Naive thymus-derived CD4-positive, alpha-beta T cell (primary cell): Measurements from ENCODE around the gene PCK2. TPM values are rescaled to one million over a fixed set of nuclear protein-coding genes. Genes with fewer than 3 reads are reported as not detected.
A peak's percentile ranks its signal among the peaks of the same experiment; 100 is the strongest.

ENCODE experiments used
- ATAC-seq: fragments of 150-1000 bp; cut with Tn5 transposase; 2 replicates; pipeline ENCODE4 v1.10.0; 2021; ENCODE audit warnings: mild to moderate bottlenecking, moderate library complexity
- CTCF ChIA-PET: fragments of 350-600 bp; sonication (Branson Sonifier 250); formaldehyde crosslinking; loops from one replicate; lab custom pipeline; 2021; ENCODE audit warnings: antibody characterized with exemption; lab: Charles Lee
- POLR2A ChIA-PET: fragments of 350-600 bp; sonication (Branson Sonifier 250); formaldehyde crosslinking; loops from one replicate; lab custom pipeline; 2021; ENCODE audit warnings: antibody characterized with exemption, inconsistent platforms; lab: Charles Lee
- DNase-seq, 9 donors: peaks; one replicate each; pipeline versions ENCODE4 v3.0.0 to v3.0.0-alpha.2; 2020 to 2022; ENCODE audit warnings: mixed read lengths in 1 of 9
- H3K27ac ChIP-seq: one replicate; pipeline ENCODE4 v1.7.0; 2013; ENCODE audit warnings: mild to moderate bottlenecking, low read depth, low read length, moderate library complexity
- H3K27me3 ChIP-seq, 2 donors: one replicate each; pipeline ENCODE4 v1.7.0; 2013; ENCODE audit warnings: low read length in 2 of 2, mild to moderate bottlenecking in 2 of 2, moderate library complexity in 2 of 2; ENCODE audit not compliant: control insufficient read depth in 2 of 2, insufficient read depth in 2 of 2
- H3K36me3 ChIP-seq, 3 experiments: 1 replicate in 2 of 3; 2 replicates in 1 of 3; pipeline ENCODE4 v1.7.0; 2013; ENCODE audit warnings: low read length in 3 of 3, mild to moderate bottlenecking in 3 of 3, moderate library complexity in 1 of 3; ENCODE audit not compliant: insufficient read depth in 3 of 3, control insufficient read depth in 2 of 3
- H3K4me1 ChIP-seq, 2 donors: one replicate each; pipeline ENCODE4 v1.7.0; 2013; ENCODE audit warnings: low read length in 2 of 2, mild to moderate bottlenecking in 2 of 2, moderate library complexity in 1 of 2; ENCODE audit not compliant: control insufficient read depth in 2 of 2, insufficient read depth in 2 of 2
- H3K4me3 ChIP-seq: 2 replicates; pipeline ENCODE4 v1.7.0; 2013; ENCODE audit warnings: mild to moderate bottlenecking, low read length
- H3K9me3 ChIP-seq, 3 experiments: 1 replicate in 2 of 3; 2 replicates in 1 of 3; pipeline ENCODE4 v1.7.0; 2013; ENCODE audit warnings: low read length in 3 of 3; ENCODE audit not compliant: control insufficient read depth in 2 of 3
- H3K27ac Mint-ChIP-seq, 9 donors: one replicate each; pipeline ENCODE4 v1.8.0; 2020 to 2022; ENCODE audit warnings: mixed read lengths in 9 of 9, mild to moderate bottlenecking in 8 of 9, moderate library complexity in 5 of 9, inconsistent platforms in 2 of 9
- H3K27me3 Mint-ChIP-seq, 5 donors: one replicate each; pipeline ENCODE4 v1.8.0; 2021 to 2022; ENCODE audit warnings: mixed read lengths in 5 of 5, mild to moderate bottlenecking in 1 of 5
- H3K36me3 Mint-ChIP-seq, 5 donors: one replicate each; pipeline ENCODE4 v1.8.0; 2020 to 2022; ENCODE audit warnings: mixed read lengths in 5 of 5, mild to moderate bottlenecking in 3 of 5, inconsistent platforms in 1 of 5
- H3K4me1 Mint-ChIP-seq, 7 donors: one replicate each; pipeline ENCODE4 v1.8.0; 2020 to 2022; ENCODE audit warnings: mixed read lengths in 7 of 7, mild to moderate bottlenecking in 3 of 7, inconsistent platforms in 1 of 7
- H3K4me3 Mint-ChIP-seq, 10 donors: one replicate each; pipeline ENCODE4 v1.8.0; 2020 to 2022; ENCODE audit warnings: mild to moderate bottlenecking in 10 of 10, mixed read lengths in 10 of 10, moderate library complexity in 6 of 10, inconsistent platforms in 2 of 10
- H3K9me3 Mint-ChIP-seq, 11 donors: one replicate each; pipeline ENCODE4 v1.8.0; 2020 to 2022; ENCODE audit warnings: mixed read lengths in 11 of 11, mild to moderate bottlenecking in 4 of 11, inconsistent platforms in 1 of 11, moderate library complexity in 1 of 11
- intact Hi-C, 2 donors: fragments of 100-400 bp; cut with micrococcal nuclease; formaldehyde crosslinking; loops; one replicate each; pipeline ENCODE4 v1.15.1; 2023
- polyA plus RNA-seq, 2 donors: library from polyadenylated mRNA; unstranded; fragments of 300-500 nt; fragmentation: Illumina TruSeq; gene quantifications; one replicate each; pipeline ENCODE4 v1.2.3, GENCODE V29; 2021
- total RNA-seq, 6 experiments: library from RNA in 5 of 6; stranded (reverse) in 5 of 6; gene quantifications; 1 replicate in 5 of 6; 2 replicates in 1 of 6; pipeline ENCODE4 v1.2.3 and lab custom pipeline; 2021 to 2026

The PCK2 gene
- total and polyA plus RNA-seq, 7 experiments from 2014 or later: 7.2 to 56.2 (median 14.4) TPM

DNA sequence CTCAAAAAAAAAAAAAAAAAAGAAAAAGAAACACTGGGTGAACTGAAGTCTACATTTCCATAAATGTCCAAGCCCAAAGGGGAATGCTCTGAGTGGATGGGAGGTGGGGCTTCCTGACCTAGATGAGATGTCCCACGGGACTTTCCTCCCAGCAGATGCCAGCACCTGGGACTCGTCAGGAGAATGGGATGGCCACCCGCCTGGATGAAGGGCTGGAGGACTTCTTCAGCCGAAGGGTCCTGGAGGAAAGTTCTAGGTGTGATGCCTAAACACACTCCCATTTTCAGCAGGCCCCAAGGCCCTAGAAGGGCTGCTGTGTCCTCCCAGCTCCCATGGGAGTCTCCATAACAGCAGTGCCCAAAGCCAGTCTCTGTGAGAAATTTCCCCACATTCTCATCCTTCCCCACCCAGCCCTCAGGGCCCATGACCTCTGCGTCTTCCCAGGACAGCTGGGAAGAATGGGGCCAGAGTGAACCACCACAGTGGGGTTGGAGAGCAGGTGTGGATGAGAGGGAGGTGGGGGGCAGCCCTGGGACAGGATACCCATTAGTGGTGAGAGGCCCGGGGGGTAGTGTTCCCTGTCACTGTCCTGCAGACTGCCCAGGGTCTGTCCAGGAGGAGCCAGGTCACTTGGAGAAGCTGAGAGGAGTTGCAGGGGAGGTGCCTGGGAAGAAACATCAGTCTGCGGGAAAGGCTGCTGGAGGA is 29.9 kb upstream of the PCK2 start:
- Histone ChIP-seq H3K9me3 (no peaks in the 10 kb centered on the region), H3K4me1 (no peaks in the 10 kb centered on the region), H3K4me3 (no peak overlapping the region), H3K27me3 (no peaks in the 10 kb centered on the region), H3K27ac (no peak overlapping the region), H3K36me3 (no peaks in the 10 kb centered on the region)
- Mint-ChIP-seq H3K4me1 (peaks cover 0 to 2% (median 0%) of the 10 kb centered on the region in 7 donors), H3K36me3 (no peaks in the 10 kb centered on the region), H3K27me3 (peaks cover 0 to 2% (median 0%) of the 10 kb centered on the region in 5 donors), H3K9me3 (no peaks in the 10 kb centered on the region), H3K27ac (peak overlapping the region in 1 of 9 donors; percentile 86), H3K4me3 (no peak overlapping the region)
- intact Hi-C loops: no loop called here
- DNase-seq (no peak), ATAC-seq (no peak)
- POLR2A ChIA-PET: no interaction called here
- CTCF ChIA-PET: interaction anchor here (1.1 to 1.2 kb wide), 2 partner anchors 27 to 45 kb away, joined by 6 to 7 read pairs; no protein-coding TSS in a partner anchor

DNA sequence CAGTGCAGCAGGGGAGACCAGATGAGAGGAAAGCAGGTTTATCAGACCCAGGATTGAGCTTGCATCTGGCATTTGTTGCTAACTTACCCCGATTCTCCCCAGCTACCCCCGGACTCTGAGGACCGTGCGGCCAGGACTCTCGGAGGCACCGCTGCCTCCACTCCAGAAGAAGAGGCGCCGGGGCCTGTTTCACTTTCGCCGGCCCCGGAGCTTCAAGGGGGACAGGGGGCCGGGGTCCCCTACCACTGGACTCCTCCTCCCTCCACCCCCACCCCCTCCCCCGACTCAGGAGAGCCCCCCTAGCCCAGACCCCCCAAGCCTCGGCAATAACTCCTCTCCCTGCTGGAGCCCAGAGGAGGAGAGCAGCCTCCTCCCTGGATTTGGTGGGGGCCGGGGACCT is 29.3 kb upstream of the PCK2 start:
- Histone ChIP-seq H3K9me3 (no peaks in the 10 kb centered on the region), H3K4me1 (no peaks in the 10 kb centered on the region), H3K27ac (no peak overlapping the region), H3K4me3 (no peak overlapping the region), H3K36me3 (no peaks in the 10 kb centered on the region), H3K27me3 (no peaks in the 10 kb centered on the region)
- peaks cover 0 to 3% (median 0%) of the 10 kb centered on the region in 5 donors for H3K27me3 Mint-ChIP-seq
- peak overlapping the region in 1 of 9 donors; percentile 86 for H3K27ac Mint-ChIP-seq
- H3K4me1 Mint-ChIP-seq: no peaks in the 10 kb centered on the region
- DNase-seq (no peak), ATAC-seq (no peak)
- POLR2A ChIA-PET: interaction anchor here (1.4 kb wide), 1 partner anchor 16 kb away, joined by 3 read pairs; no protein-coding TSS in a partner anchor
- no peak overlapping the region for H3K4me3 Mint-ChIP-seq
- CTCF ChIA-PET: interaction anchor here (0.6 kb wide), 1 partner anchor 208 kb away, joined by 4 read pairs; no protein-coding TSS in a partner anchor
- intact Hi-C loops: no loop called here
- no peaks in the 10 kb centered on the region for H3K9me3 Mint-ChIP-seq
- H3K36me3 Mint-ChIP-seq: no peaks in the 10 kb centered on the region

DNA sequence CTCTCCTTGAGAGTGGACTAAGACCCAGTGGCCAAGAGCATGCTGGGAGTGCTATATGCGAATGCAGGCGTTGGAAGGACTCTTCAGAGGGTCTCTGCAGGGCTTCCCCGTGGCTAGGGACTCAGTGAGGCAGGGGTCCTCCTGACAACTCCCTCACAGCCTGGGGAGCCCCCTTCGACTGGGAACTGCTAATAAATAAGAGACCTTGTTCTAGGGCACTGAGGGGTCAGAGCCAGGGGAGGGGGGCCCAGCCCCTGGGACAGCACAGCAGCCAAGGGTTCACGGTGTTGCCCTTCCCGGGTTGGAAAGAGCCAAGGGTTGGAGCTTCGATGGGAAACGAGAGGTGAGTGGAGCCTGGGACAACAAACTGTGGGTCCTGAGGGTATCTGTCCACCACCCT is 28.7 kb upstream of the PCK2 start:
- intact Hi-C loops: no loop called here
- Histone ChIP-seq H3K4me1 (no peaks in the 10 kb centered on the region), H3K36me3 (no peaks in the 10 kb centered on the region), H3K4me3 (no peak overlapping the region), H3K27ac (no peak overlapping the region), H3K27me3 (no peaks in the 10 kb centered on the region), H3K9me3 (no peaks in the 10 kb centered on the region)
- peaks cover 0 to 6% (median 2%) of the 10 kb centered on the region in 5 donors for H3K27me3 Mint-ChIP-seq
- ATAC-seq: no peak
- H3K4me1 Mint-ChIP-seq: no peaks in the 10 kb centered on the region
- DNase-seq: no peak
- CTCF ChIA-PET: interaction anchor here (0.6 kb wide), 1 partner anchor 208 kb away, joined by 4 read pairs; no protein-coding TSS in a partner anchor
- no peak overlapping the region for H3K27ac Mint-ChIP-seq
- no peaks in the 10 kb centered on the region for H3K36me3 Mint-ChIP-seq
- POLR2A ChIA-PET: interaction anchor here (1.4 kb wide), 1 partner anchor 15 kb away, joined by 3 read pairs; no protein-coding TSS in a partner anchor
- H3K4me3 Mint-ChIP-seq: no peak overlapping the region
- H3K9me3 Mint-ChIP-seq: no peaks in the 10 kb centered on the region

DNA sequence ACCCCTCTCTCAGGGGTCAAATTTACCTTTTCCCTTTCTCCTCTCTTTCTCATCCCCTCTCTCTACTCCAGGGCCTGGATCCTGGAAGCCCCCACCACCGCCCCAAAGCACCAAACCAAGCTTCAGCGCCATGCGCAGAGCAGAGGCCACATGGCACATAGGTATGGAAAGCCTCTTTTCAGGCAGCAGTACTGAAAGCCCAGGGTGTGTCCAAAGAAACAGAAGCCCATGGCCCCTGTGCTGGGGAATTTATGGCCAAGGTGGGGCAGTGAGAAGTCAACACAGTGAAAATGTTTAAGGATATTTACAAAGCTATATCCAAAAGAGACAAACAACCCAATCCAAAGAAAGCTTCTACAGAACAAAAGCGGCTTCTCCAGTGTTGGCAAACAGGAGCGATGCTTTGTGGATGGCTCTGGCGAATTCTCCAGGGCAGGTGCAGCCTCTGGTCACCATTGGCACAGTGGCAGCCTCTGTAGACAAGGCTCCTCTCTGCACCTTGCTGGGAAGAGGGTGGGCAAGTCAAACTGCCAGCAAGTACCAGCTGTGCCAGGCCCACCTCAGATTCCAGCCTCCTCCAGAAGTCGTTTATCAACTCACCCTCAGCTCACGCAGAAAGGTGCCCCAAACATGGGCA is 27.5 kb upstream of the PCK2 start:
- Mint-ChIP-seq H3K36me3 (no peaks in the 10 kb centered on the region), H3K4me3 (no peak overlapping the region), H3K27ac (no peak overlapping the region), H3K27me3 (peaks cover 0 to 13% (median 5%) of the 10 kb centered on the region in 5 donors), H3K4me1 (peaks cover 0 to 6% (median 0%) of the 10 kb centered on the region in 7 donors), H3K9me3 (no peaks in the 10 kb centered on the region)
- CTCF ChIA-PET: interaction anchor here (1.2 kb wide), 1 partner anchor 42 kb away, joined by 3 read pairs; no protein-coding TSS in a partner anchor
- Histone ChIP-seq H3K9me3 (no peaks in the 10 kb centered on the region), H3K4me1 (no peaks in the 10 kb centered on the region), H3K27me3 (no peaks in the 10 kb centered on the region), H3K36me3 (no peaks in the 10 kb centered on the region), H3K4me3 (no peak overlapping the region), H3K27ac (no peak overlapping the region)
- intact Hi-C loops: no loop called here
- ATAC-seq (no peak), DNase-seq (no peak)
- POLR2A ChIA-PET: interaction anchor here (0.8 kb wide), 1 partner anchor 19 kb away, joined by 3 read pairs; no protein-coding TSS in a partner anchor

DNA sequence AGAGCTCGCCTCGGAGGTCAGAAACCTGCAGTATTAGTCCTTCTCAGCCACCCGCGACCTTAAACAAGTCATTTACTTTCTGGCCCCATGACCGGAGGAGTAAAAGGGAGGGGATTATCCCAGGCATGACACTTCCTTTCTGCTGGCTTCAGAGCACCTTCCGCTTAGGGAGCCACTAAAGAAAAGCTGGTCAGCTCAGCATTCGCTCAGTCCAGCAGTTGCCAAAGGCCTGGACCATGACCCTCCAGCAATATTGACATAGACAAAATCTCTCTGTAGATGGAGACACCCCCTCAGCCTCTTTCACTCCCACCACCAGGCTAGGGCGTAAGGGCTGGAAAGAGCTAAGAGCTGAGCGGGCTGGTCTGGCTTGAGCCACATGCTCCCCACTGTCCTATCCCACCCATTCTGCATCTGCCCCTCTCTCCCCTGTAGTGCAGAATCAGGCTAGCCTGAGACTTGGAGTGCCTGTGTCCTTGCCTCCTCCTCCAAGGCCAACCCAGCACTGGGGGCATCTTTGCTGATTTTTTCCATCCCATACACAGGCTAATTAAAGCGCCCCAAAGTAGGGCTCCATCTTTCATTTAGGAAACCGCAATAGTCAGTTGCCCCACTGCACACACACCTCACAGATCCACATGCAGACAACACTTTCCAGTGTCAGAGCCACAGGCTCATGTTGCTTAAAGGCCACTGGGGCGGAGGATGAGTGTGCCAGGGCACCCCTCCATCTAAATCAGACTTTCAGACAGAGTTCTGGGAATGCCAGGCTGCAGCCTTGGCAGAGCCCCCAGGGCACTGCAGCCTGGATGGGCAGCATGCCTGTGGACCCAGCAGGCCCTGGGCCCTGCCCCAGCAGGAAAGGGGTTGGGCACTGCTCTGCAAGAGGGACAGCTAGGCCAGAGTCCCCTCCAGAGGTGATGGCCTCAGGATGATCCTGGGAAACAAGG is 26.7 kb upstream of the PCK2 start:
- no peaks in the 10 kb centered on the region for H3K9me3 ChIP-seq
- peaks cover 0 to 6% (median 0%) of the 10 kb centered on the region in 7 donors for H3K4me1 Mint-ChIP-seq
- H3K4me1 ChIP-seq: no peaks in the 10 kb centered on the region
- H3K36me3 Mint-ChIP-seq: no peaks in the 10 kb centered on the region
- H3K4me3 Mint-ChIP-seq: no peak overlapping the region
- DNase-seq: no peak
- H3K27me3 Mint-ChIP-seq: peaks cover 0 to 13% (median 5%) of the 10 kb centered on the region in 5 donors
- H3K9me3 Mint-ChIP-seq: no peaks in the 10 kb centered on the region
- no peak overlapping the region for H3K4me3 ChIP-seq
- H3K36me3 ChIP-seq: no peaks in the 10 kb centered on the region
- H3K27me3 ChIP-seq: no peaks in the 10 kb centered on the region
- ATAC-seq: no peak
- intact Hi-C loops: no loop called here
- no peak overlapping the region for H3K27ac Mint-ChIP-seq
- no peak overlapping the region for H3K27ac ChIP-seq
- ChIA-PET POLR2A (interaction anchor here (0.8 kb wide), 1 partner anchor 18 kb away, joined by 3 read pairs; no protein-coding TSS in a partner anchor), CTCF (interaction anchor here (1.2 kb wide), 1 partner anchor 42 kb away, joined by 3 read pairs; no protein-coding TSS in a partner anchor)
